K562 (cell line): ENCODE data around the gene DDOST. TPM values are rescaled to one million over a fixed set of nuclear protein-coding genes. Genes with fewer than 3 reads are reported as not detected.

ENCODE experiments used
- BMI1 ChIP-seq: fragments of 150-350 bp; IDR thresholded peaks from 2 replicates; pipeline ENCODE4 v1.6.1; 2014; ENCODE audit warnings: low read length
- FOXA3 ChIP-seq, 2 experiments: fragments of 450-650 bp in 1 of 2; sonication (generic) in 1 of 2; formaldehyde crosslinking; IDR thresholded peaks in 1 of 2; conservative IDR thresholded peaks in 1 of 2; 2 replicates each; pipeline versions ENCODE4 v1.4.0 to v1.8.0; 2020 to 2022; ENCODE audit warnings: mild to moderate bottlenecking in 2 of 2, missing genetic modification reagents in 1 of 2
- LCOR ChIP-seq: sonication (generic); formaldehyde crosslinking; IDR thresholded peaks from 2 replicates; pipeline ENCODE4 v1.8.0; 2022; ENCODE audit warnings: mild to moderate bottlenecking, missing genetic modification reagents
- MXI1 ChIP-seq: IDR thresholded peaks from 2 replicates; pipeline ENCODE4 v1.6.1; 2011; ENCODE audit warnings: low read depth, mild to moderate bottlenecking, improper control_type of control experiment, low read length
- NCOA4 ChIP-seq: fragments of 450-650 bp; IDR thresholded peaks from 2 replicates; pipeline ENCODE4 v1.6.1; 2018; ENCODE audit warnings: mild to moderate bottlenecking; ENCODE audit not compliant: partially characterized antibody
- NCOA6 ChIP-seq: fragments of 450-650 bp; IDR thresholded peaks from 2 replicates; pipeline ENCODE4 v1.6.1; 2017; ENCODE audit warnings: mild to moderate bottlenecking
- NEUROD1 ChIP-seq: fragments of 150-350 bp; IDR thresholded peaks from 2 replicates; pipeline ENCODE4 v1.6.1; 2014; ENCODE audit warnings: borderline replicate concordance, low read length, low read depth; ENCODE audit not compliant: partially characterized antibody
- NFYB ChIP-seq: IDR thresholded peaks from 2 replicates; pipeline ENCODE4 v1.6.1; 2011; ENCODE audit warnings: mild to moderate bottlenecking, moderate library complexity; ENCODE audit not compliant: insufficient read length; ENCODE audit errors: extremely low read depth
- OTX1 ChIP-seq: fragments of 450-650 bp; formaldehyde crosslinking; IDR thresholded peaks from 2 replicates; pipeline ENCODE4 v1.4.0; 2022; ENCODE audit warnings: mild to moderate bottlenecking
- PML ChIP-seq: IDR thresholded peaks from 2 replicates; pipeline ENCODE4 v1.6.1; 2012; ENCODE audit warnings: low read length, inconsistent platforms
- SREBF1 ChIP-seq: fragments of 150-350 bp; IDR thresholded peaks from 2 replicates; pipeline ENCODE4 v1.6.1; 2014; ENCODE audit warnings: antibody characterized with exemption, low read depth, low read length, borderline replicate concordance
- SRSF9 ChIP-seq: fragments of 200-400 bp; formaldehyde crosslinking; IDR thresholded peaks from 2 replicates; pipeline ENCODE4 v1.6.1; 2017; ENCODE audit warnings: low read depth, low read length, borderline replicate concordance
- WHSC1 ChIP-seq: IDR thresholded peaks from one replicate; pipeline ENCODE4 v1.6.1; 2012; ENCODE audit warnings: low read length, control low read depth, inconsistent platforms
- ZFX ChIP-seq: sonication (generic); formaldehyde crosslinking; IDR thresholded peaks from 2 replicates; pipeline ENCODE4 v1.8.0; 2022; ENCODE audit warnings: mild to moderate bottlenecking, missing genetic modification reagents, moderate library complexity
- ZKSCAN1 ChIP-seq: fragments of 150-350 bp; IDR thresholded peaks from 2 replicates; pipeline ENCODE4 v1.6.1; 2016; ENCODE audit warnings: low read depth, low read length
- ZNF23 ChIP-seq: fragments of 250-450 bp; sonication (Bioruptor Pico); IDR thresholded peaks from 2 replicates; pipeline ENCODE4 v1.4.0; 2020; ENCODE audit warnings: mild to moderate bottlenecking
- ZNF24 ChIP-seq: fragments of 450-650 bp; IDR thresholded peaks from 2 replicates; pipeline ENCODE4 v1.6.1; 2016
- ZSCAN32 ChIP-seq: fragments of 450-650 bp; formaldehyde crosslinking; IDR thresholded peaks from 2 replicates; pipeline ENCODE4 v1.4.0; 2020; ENCODE audit warnings: mild to moderate bottlenecking, moderate library complexity
- polyA plus RNA-seq, 8 experiments: library from polyadenylated mRNA; depleted of rRNA in 4 of 8; stranded (reverse) in 5 of 8; unstranded in 3 of 8; fragments of >200 nt; fragmentation: Nextera tagmentation in 2 of 8; fragmentation: Illumina TruSeq in 1 of 8; extraction: Ambion mirVana in 2 of 8; extraction: Trizol in 1 of 8; gene quantifications; 2 replicates each; pipeline versions ENCODE4 v1.2.1 to v1.2.3, GENCODE V29; 2011 to 2014; ENCODE audit warnings: inconsistent platforms in 1 of 8, missing spikeins in 1 of 8
- total RNA-seq, 7 experiments: library from RNA; depleted of rRNA in 6 of 7; stranded (reverse); fragments of >200 nt in 6 of 7; fragmentation: Illumina TruSeq in 2 of 7; extraction: Trizol in 2 of 7; gene quantifications; 2 replicates each; pipeline versions ENCODE4 v1.2.1 to v1.2.3, GENCODE V29; 2011 to 2021; ENCODE audit warnings: low replicate concordance in 1 of 7
- TF ChIP-seq, protein P1 (sequence below), 3 experiments: IDR thresholded peaks in 2 of 3; conservative IDR thresholded peaks in 1 of 3; 2 replicates each; pipeline ENCODE4 v1.5.1; 2011 to 2012; ENCODE audit warnings: low read length in 3 of 3, mild to moderate bottlenecking in 3 of 3, control low read depth in 2 of 3, improper control_type of control experiment in 1 of 3, inconsistent platforms in 1 of 3, low read depth in 1 of 3, mixed read lengths in 1 of 3, moderate library complexity in 1 of 3; ENCODE audit not compliant: insufficient read depth in 2 of 3
- TF ChIP-seq, protein P2 (sequence below): fragments of 450-650 bp; IDR thresholded peaks from 2 replicates; pipeline ENCODE4 v1.6.1; 2016; ENCODE audit warnings: borderline replicate concordance
- TF ChIP-seq, protein P3 (sequence below): fragments of 450-650 bp; formaldehyde crosslinking; IDR thresholded peaks from 2 replicates; pipeline ENCODE4 v1.4.0; 2020; ENCODE audit warnings: mild to moderate bottlenecking
- TF ChIP-seq, protein P4 (sequence below): sonication (generic); formaldehyde crosslinking; IDR thresholded peaks from 2 replicates; pipeline ENCODE4 v1.8.0; 2022; ENCODE audit warnings: mild to moderate bottlenecking, missing genetic modification reagents

The DDOST gene
- total and polyA plus RNA-seq, 9 of the 15 experiments (the other 6 are each of a cell fraction or from before 2014, with no cell fraction given) = 173 to 306 (median 222) TPM

DNA sequence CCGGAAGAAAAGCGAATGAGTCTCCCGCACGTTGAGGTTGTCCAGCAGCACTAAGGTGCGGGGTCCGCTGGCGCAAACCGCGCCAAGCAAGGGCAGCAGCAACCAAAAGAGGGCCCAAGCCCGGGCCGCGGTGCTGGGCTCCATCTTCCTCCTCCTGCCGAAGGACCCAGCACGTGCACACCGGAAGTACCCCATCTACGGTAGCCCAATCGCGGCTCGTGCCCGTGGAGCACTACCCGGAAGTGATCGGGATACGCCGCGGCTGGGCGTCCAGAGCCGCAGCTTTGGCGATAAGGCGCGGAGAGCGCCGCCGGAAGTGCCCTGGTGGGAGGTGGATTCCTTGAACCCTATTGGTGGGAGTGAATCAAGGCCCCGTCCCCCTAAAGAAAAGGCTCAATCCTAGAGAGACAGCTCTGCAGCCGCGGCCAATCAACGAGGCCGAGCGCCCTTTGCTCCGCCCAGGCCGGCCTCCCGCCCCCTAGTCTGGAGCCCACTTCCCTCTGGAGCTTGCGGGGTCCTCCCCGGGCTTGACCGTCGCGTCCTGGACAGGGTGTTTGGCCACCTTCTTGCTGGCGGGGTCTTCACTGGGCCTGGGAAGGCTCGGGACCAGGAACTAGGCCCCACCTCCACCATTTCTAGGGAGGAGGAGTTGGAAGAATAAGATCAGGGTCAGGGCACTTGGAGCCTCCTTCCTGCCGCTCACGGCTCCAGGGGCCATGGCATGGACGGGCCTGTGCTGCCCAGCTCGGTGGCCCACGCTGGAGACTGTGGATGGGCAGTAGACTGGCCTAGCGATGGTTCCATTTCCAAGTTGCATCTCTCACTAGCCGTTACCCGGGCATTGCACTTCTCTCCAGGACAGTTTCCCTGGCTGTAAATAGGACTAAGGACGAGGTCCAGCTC lies at the start of gene DDOST (continued):
- TF ChIP-seq, protein P1, sequence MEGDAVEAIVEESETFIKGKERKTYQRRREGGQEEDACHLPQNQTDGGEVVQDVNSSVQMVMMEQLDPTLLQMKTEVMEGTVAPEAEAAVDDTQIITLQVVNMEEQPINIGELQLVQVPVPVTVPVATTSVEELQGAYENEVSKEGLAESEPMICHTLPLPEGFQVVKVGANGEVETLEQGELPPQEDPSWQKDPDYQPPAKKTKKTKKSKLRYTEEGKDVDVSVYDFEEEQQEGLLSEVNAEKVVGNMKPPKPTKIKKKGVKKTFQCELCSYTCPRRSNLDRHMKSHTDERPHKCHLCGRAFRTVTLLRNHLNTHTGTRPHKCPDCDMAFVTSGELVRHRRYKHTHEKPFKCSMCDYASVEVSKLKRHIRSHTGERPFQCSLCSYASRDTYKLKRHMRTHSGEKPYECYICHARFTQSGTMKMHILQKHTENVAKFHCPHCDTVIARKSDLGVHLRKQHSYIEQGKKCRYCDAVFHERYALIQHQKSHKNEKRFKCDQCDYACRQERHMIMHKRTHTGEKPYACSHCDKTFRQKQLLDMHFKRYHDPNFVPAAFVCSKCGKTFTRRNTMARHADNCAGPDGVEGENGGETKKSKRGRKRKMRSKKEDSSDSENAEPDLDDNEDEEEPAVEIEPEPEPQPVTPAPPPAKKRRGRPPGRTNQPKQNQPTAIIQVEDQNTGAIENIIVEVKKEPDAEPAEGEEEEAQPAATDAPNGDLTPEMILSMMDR (IDR thresholded peaks at IDR 0.05 in 2 of 3, conservative IDR thresholded peaks at IDR 0.05 in 1 of 3; ENCODE audit: insufficient read depth in 2 of 3, low read depth in 1 of 3, low read length in 3 of 3) = peak; percentile 67 to 77 (median 69)
- TF ChIP-seq ZFX (peak; percentile 74), SREBF1 (no peak), WHSC1 (no peak), OTX1 (CRISPR knock-in tag) (no peak; the same call in 1 of the 2 replicates), ZNF23 (CRISPR knock-in tag) (no peak), SRSF9 (no peak), NFYB (peak; percentile 95), MXI1 (peak; percentile 62; the same call in 1 of the 2 replicates), FOXA3 (CRISPR knock-in tag; conservative IDR thresholded peaks at IDR 0.05 in 1 of 2, IDR thresholded peaks at IDR 0.05 in 1 of 2) (0 out of 4 replicates have a peak, but pooled peaks of 1 of the 2 experiments have one; percentile 34), ZNF24 (no peak), NEUROD1 (peak; percentile 93), PML (peak; percentile 79), NCOA6 (no peak), ZSCAN32 (no peak), BMI1 (no peak), NCOA4 (no peak), LCOR (CRISPR knock-in tag) (peak; percentile 33; the same call in 1 of the 2 replicates), ZKSCAN1 (no peak)
- TF ChIP-seq, protein P2, sequence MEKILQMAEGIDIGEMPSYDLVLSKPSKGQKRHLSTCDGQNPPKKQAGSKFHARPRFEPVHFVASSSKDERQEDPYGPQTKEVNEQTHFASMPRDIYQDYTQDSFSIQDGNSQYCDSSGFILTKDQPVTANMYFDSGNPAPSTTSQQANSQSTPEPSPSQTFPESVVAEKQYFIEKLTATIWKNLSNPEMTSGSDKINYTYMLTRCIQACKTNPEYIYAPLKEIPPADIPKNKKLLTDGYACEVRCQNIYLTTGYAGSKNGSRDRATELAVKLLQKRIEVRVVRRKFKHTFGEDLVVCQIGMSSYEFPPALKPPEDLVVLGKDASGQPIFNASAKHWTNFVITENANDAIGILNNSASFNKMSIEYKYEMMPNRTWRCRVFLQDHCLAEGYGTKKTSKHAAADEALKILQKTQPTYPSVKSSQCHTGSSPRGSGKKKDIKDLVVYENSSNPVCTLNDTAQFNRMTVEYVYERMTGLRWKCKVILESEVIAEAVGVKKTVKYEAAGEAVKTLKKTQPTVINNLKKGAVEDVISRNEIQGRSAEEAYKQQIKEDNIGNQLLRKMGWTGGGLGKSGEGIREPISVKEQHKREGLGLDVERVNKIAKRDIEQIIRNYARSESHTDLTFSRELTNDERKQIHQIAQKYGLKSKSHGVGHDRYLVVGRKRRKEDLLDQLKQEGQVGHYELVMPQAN = peak; percentile 84; the same call in 1 of the 2 replicates
- TF ChIP-seq, protein P3, sequence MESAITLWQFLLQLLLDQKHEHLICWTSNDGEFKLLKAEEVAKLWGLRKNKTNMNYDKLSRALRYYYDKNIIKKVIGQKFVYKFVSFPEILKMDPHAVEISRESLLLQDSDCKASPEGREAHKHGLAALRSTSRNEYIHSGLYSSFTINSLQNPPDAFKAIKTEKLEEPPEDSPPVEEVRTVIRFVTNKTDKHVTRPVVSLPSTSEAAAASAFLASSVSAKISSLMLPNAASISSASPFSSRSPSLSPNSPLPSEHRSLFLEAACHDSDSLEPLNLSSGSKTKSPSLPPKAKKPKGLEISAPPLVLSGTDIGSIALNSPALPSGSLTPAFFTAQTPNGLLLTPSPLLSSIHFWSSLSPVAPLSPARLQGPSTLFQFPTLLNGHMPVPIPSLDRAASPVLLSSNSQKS = no peak
- TF ChIP-seq, protein P4, sequence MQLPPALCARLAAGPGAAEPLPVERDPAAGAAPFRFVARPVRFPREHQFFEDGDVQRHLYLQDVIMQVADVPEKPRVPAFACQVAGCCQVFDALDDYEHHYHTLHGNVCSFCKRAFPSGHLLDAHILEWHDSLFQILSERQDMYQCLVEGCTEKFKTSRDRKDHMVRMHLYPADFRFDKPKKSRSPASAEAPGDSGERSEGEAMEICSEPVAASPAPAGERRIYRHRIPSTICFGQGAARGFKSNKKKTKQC = peak; percentile 21; the same call in 1 of the 2 replicates
